Stimulated activated naive B cell treated with anti-CD40 and anti-IgM and Interleukin-4, amounts not matched to agents 10 μg/mL and 1 μg/mL and 100 μg/mL, for 72 hours (primary cell): ENCODE data around the gene SPINT1.
A peak's percentile ranks its signal among the peaks of the same experiment; 100 is the strongest.

ENCODE experiments used
- ATAC-seq, 2 donors: fragments of 150-1000 bp; cut with Tn5 transposase; replicated peaks; 2 replicates each; pipeline ENCODE4 v1.10.0; 2021; ENCODE audit warnings: moderate library complexity in 1 of 2
- DNase-seq: peaks from one replicate; pipeline ENCODE4 v3.0.0; 2021
- H3K27ac Mint-ChIP-seq: one replicate; pipeline ENCODE4 v1.8.0; 2022; ENCODE audit warnings: mild to moderate bottlenecking, mixed read lengths
- H3K27me3 Mint-ChIP-seq, 2 donors: one replicate each; pipeline ENCODE4 v1.8.0; 2022; ENCODE audit warnings: mixed read lengths in 2 of 2
- H3K36me3 Mint-ChIP-seq, 2 donors: one replicate each; pipeline ENCODE4 v1.8.0; 2022; ENCODE audit warnings: mixed read lengths in 2 of 2, mild to moderate bottlenecking in 1 of 2
- H3K4me1 Mint-ChIP-seq, 2 donors: one replicate each; pipeline ENCODE4 v1.8.0; 2022; ENCODE audit warnings: mixed read lengths in 2 of 2, mild to moderate bottlenecking in 1 of 2
- H3K4me3 Mint-ChIP-seq, 2 donors: one replicate each; pipeline ENCODE4 v1.8.0; 2022; ENCODE audit warnings: mild to moderate bottlenecking in 2 of 2, mixed read lengths in 2 of 2, moderate library complexity in 1 of 2
- H3K9me3 Mint-ChIP-seq, 2 donors: one replicate each; pipeline ENCODE4 v1.8.0; 2022; ENCODE audit warnings: mixed read lengths in 2 of 2, mild to moderate bottlenecking in 1 of 2

SPINT1 gene

GRCh38 chr15:40845036-40845435 is 1.2 kb downstream of the SPINT1 start:
- H3K4me3 Mint-ChIP-seq: peak overlapping the region; percentile 89 to 91
- ATAC-seq (no peak), DNase-seq (no peak)
- peaks cover 27 to 37% of the 10 kb centered on the region in 2 donors for H3K4me1 Mint-ChIP-seq
- H3K36me3 Mint-ChIP-seq: peaks cover 2 to 3% of the 10 kb centered on the region in 2 donors
- H3K27me3 Mint-ChIP-seq: no peaks in the 10 kb centered on the region
- H3K27ac Mint-ChIP-seq: peak overlapping the region; percentile 89
- H3K9me3 Mint-ChIP-seq: no peaks in the 10 kb centered on the region

- Mint-ChIP-seq H3K36me3 (peaks cover 6 to 8% of the 10 kb centered on the region in 2 donors), H3K4me3 (peak overlapping the region in 1 of 2 donors; percentile 89), H3K9me3 (no peaks in the 10 kb centered on the region), H3K27ac (no peak overlapping the region), H3K27me3 (no peaks in the 10 kb centered on the region), H3K4me1 (peaks cover 27 to 37% of the 10 kb centered on the region in 2 donors)
- DNase-seq: no peak
- ATAC-seq: no peak
Measured at GRCh38 chr15:40845511-40846284, 1.9 kb downstream of the SPINT1 start.

- Mint-ChIP-seq H3K27ac (peak overlapping the region; percentile 52), H3K4me1 (peaks cover 27 to 37% of the 10 kb centered on the region in 2 donors), H3K4me3 (peak overlapping the region; percentile 15 to 51), H3K9me3 (no peaks in the 10 kb centered on the region), H3K36me3 (peaks cover 8% of the 10 kb centered on the region in 2 donors), H3K27me3 (no peaks in the 10 kb centered on the region)
- DNase-seq (no peak), ATAC-seq (peak; percentile 18 to 22)
Measured at GRCh38 chr15:40846841-40847222, 3.0 kb downstream of the SPINT1 start.

GRCh38 chr15:40847223-40847961 is 3.5 kb downstream of the SPINT1 start:
- Mint-ChIP-seq H3K4me1 (peaks cover 27 to 37% of the 10 kb centered on the region in 2 donors), H3K36me3 (peaks cover 8% of the 10 kb centered on the region in 2 donors), H3K27ac (peak overlapping the region; percentile 70), H3K4me3 (peak overlapping the region; percentile 15 to 51), H3K27me3 (no peaks in the 10 kb centered on the region), H3K9me3 (no peaks in the 10 kb centered on the region)
- DNase-seq (peak; percentile 41), ATAC-seq (peak; percentile 76 to 78)

GRCh38 chr15:40850576-40851112 is 6.8 kb downstream of the SPINT1 start:
- no peak overlapping the region for H3K27ac Mint-ChIP-seq
- ATAC-seq: no peak
- no peaks in the 10 kb centered on the region for H3K9me3 Mint-ChIP-seq
- H3K27me3 Mint-ChIP-seq: no peaks in the 10 kb centered on the region
- peaks cover 23 to 26% of the 10 kb centered on the region in 2 donors for H3K4me1 Mint-ChIP-seq
- no peak overlapping the region for H3K4me3 Mint-ChIP-seq
- DNase-seq: no peak
- peaks cover 5 to 9% of the 10 kb centered on the region in 2 donors for H3K36me3 Mint-ChIP-seq

GRCh38 chr15:40852529-40852928 is 8.7 kb downstream of the SPINT1 start:
- H3K9me3 Mint-ChIP-seq: no peaks in the 10 kb centered on the region
- no peaks in the 10 kb centered on the region for H3K27me3 Mint-ChIP-seq
- ATAC-seq (no peak), DNase-seq (no peak)
- peaks cover 10 to 15% of the 10 kb centered on the region in 2 donors for H3K36me3 Mint-ChIP-seq
- no peak overlapping the region for H3K27ac Mint-ChIP-seq
- H3K4me3 Mint-ChIP-seq: no peak overlapping the region
- peaks cover 9 to 13% of the 10 kb centered on the region in 2 donors for H3K4me1 Mint-ChIP-seq

GRCh38 chr15:40853241-40853890 is 9.5 kb downstream of the SPINT1 start:
- H3K27ac Mint-ChIP-seq: no peak overlapping the region
- no peak for ATAC-seq

GRCh38 chr15:40854161-40854560 is 10.3 kb downstream of the SPINT1 start:
- H3K9me3 Mint-ChIP-seq: no peaks in the 10 kb centered on the region
- DNase-seq (no peak), ATAC-seq (no peak)
- H3K36me3 Mint-ChIP-seq: peaks cover 13 to 15% of the 10 kb centered on the region in 2 donors
- peaks cover 7 to 15% of the 10 kb centered on the region in 2 donors for H3K4me1 Mint-ChIP-seq
- H3K27ac Mint-ChIP-seq: no peak overlapping the region
- H3K4me3 Mint-ChIP-seq: no peak overlapping the region
- H3K27me3 Mint-ChIP-seq: no peaks in the 10 kb centered on the region

More at GRCh38 chr15:40853241-40853890, 9.5 kb downstream of the SPINT1 start:
- Mint-ChIP-seq H3K27me3 (no peaks in the 10 kb centered on the region), H3K4me3 (no peak overlapping the region), H3K9me3 (no peaks in the 10 kb centered on the region), H3K4me1 (peaks cover 3 to 12% of the 10 kb centered on the region in 2 donors), H3K36me3 (peaks cover 10 to 15% of the 10 kb centered on the region in 2 donors)
- DNase-seq: no peak

GRCh38 chr15:40855706-40856234 is 11.9 kb downstream of the SPINT1 start:
- DNase-seq (no peak), ATAC-seq (no peak)
- Mint-ChIP-seq H3K27me3 (no peaks in the 10 kb centered on the region), H3K36me3 (peaks cover 8 to 11% of the 10 kb centered on the region in 2 donors), H3K4me3 (no peak overlapping the region), H3K27ac (peak overlapping the region; percentile 3), H3K9me3 (no peaks in the 10 kb centered on the region), H3K4me1 (peaks cover 12 to 18% of the 10 kb centered on the region in 2 donors)

- H3K27ac Mint-ChIP-seq: no peak overlapping the region
- DNase-seq: no peak
- no peaks in the 10 kb centered on the region for H3K27me3 Mint-ChIP-seq
- no peak overlapping the region for H3K4me3 Mint-ChIP-seq
- no peak for ATAC-seq
- H3K36me3 Mint-ChIP-seq: peaks cover 8 to 9% of the 10 kb centered on the region in 2 donors
- peaks cover 12 to 18% of the 10 kb centered on the region in 2 donors for H3K4me1 Mint-ChIP-seq
- H3K9me3 Mint-ChIP-seq: no peaks in the 10 kb centered on the region
Measured at GRCh38 chr15:40856746-40857145, 12.9 kb downstream of the SPINT1 start.

GRCh38 chr15:40857601-40858341 is 13.9 kb downstream of the SPINT1 start:
- H3K4me3 Mint-ChIP-seq: no peak overlapping the region
- no peaks in the 10 kb centered on the region for H3K27me3 Mint-ChIP-seq
- H3K4me1 Mint-ChIP-seq: peaks cover 12 to 18% of the 10 kb centered on the region in 2 donors
- no peaks in the 10 kb centered on the region for H3K9me3 Mint-ChIP-seq
- no peak overlapping the region for H3K27ac Mint-ChIP-seq
- peaks cover 8 to 9% of the 10 kb centered on the region in 2 donors for H3K36me3 Mint-ChIP-seq
- peak; percentile 73 for DNase-seq
- ATAC-seq: peak; percentile 90 to 92

- no peak overlapping the region for H3K27ac Mint-ChIP-seq
- DNase-seq (no peak), ATAC-seq (no peak)
- H3K4me1 Mint-ChIP-seq: peaks cover 12 to 18% of the 10 kb centered on the region in 2 donors
- no peaks in the 10 kb centered on the region for H3K27me3 Mint-ChIP-seq
- no peaks in the 10 kb centered on the region for H3K9me3 Mint-ChIP-seq
- H3K36me3 Mint-ChIP-seq: peaks cover 6 to 8% of the 10 kb centered on the region in 2 donors
- no peak overlapping the region for H3K4me3 Mint-ChIP-seq
Measured at GRCh38 chr15:40858706-40859105, 14.9 kb downstream of the SPINT1 start.

- ATAC-seq (peak; percentile 88 to 92), DNase-seq (peak; percentile 72)
- Mint-ChIP-seq H3K27me3 (peaks cover 0 to 4% of the 10 kb centered on the region in 2 donors), H3K4me1 (peaks cover 12 to 18% of the 10 kb centered on the region in 2 donors), H3K9me3 (no peaks in the 10 kb centered on the region), H3K27ac (no peak overlapping the region), H3K4me3 (no peak overlapping the region), H3K36me3 (peaks cover 6 to 8% of the 10 kb centered on the region in 2 donors)
Measured at GRCh38 chr15:40859206-40859851, 15.5 kb downstream of the SPINT1 start.
